ENCODE measurements around the gene ANKRD28. TPM values are rescaled to one million over a fixed set of nuclear protein-coding genes. Genes with fewer than 3 reads are reported as not detected.
"Not testable (repeated sequence)": the region's sequence is repeated elsewhere in the genome, so short reads cannot be mapped to it uniquely, and the experiment has no call there.

ANKRD28 gene
- total RNA-seq, 4 donors from 2014 or later, result 97.1 to 121 (median 105) TPM

DNA sequence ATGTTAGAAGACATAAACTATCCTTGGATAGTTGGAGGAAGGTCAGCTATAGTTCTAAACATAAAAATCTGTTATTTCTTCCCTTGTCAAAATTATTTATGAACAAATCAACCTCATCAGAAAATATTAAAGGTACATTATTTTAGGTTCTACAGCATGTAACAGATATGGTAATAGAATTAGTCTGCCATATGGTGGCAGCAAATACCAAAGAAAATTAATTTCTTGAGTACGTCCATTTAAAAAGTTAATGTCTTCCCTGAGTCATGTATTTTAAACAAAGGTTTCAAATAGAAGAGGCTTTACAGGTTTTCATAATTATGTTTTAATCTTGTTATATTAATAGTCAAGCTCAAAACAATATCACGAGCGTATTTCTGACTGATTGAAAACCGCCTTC lies 17.9 kb upstream of the ANKRD28 start:
- peaks cover 8 to 18% of the 10 kb centered on the region in 2 donors for H3K4me1 ChIP-seq
- H3K27me3 ChIP-seq, result no peaks in the 10 kb centered on the region
- intact Hi-C loops (cut with DNase I; ENCODE audit: low total_unique reads), result loop anchor here (1.0 to 5.0 kb wide), 4 partner anchors 77 to 432 kb away; no protein-coding TSS in a partner anchor
- DNase-seq (no peak), ATAC-seq (peak; percentile 74 to 85)
- H3K27ac ChIP-seq, result peak overlapping the region in 2 of 4 donors; percentile 37 to 42
- no peaks in the 10 kb centered on the region for H3K9me3 ChIP-seq
- in situ Hi-C loops (cut with MboI; ENCODE audit: low sequenced_read_pairs in 4 of 4), result loop anchor here in 3 of 4 donors (10.0 to 25.0 kb wide), 3 partner anchors 372 to 429 kb away; no protein-coding TSS in a partner anchor
- TF ChIP-seq, protein P1, sequence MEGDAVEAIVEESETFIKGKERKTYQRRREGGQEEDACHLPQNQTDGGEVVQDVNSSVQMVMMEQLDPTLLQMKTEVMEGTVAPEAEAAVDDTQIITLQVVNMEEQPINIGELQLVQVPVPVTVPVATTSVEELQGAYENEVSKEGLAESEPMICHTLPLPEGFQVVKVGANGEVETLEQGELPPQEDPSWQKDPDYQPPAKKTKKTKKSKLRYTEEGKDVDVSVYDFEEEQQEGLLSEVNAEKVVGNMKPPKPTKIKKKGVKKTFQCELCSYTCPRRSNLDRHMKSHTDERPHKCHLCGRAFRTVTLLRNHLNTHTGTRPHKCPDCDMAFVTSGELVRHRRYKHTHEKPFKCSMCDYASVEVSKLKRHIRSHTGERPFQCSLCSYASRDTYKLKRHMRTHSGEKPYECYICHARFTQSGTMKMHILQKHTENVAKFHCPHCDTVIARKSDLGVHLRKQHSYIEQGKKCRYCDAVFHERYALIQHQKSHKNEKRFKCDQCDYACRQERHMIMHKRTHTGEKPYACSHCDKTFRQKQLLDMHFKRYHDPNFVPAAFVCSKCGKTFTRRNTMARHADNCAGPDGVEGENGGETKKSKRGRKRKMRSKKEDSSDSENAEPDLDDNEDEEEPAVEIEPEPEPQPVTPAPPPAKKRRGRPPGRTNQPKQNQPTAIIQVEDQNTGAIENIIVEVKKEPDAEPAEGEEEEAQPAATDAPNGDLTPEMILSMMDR (IDR thresholded peaks at IDR 0.05 in 4 of 5, conservative IDR thresholded peaks at IDR 0.05 in 1 of 5), result peak in 3 of 5 experiments; percentile 43 to 78 (median 55)
- TF ChIP-seq POLR2A (IDR thresholded peaks at IDR 0.05), result no peak
- H3K36me3 ChIP-seq, result no peaks in the 10 kb centered on the region
- no peak overlapping the region for H3K4me3 ChIP-seq

DNA sequence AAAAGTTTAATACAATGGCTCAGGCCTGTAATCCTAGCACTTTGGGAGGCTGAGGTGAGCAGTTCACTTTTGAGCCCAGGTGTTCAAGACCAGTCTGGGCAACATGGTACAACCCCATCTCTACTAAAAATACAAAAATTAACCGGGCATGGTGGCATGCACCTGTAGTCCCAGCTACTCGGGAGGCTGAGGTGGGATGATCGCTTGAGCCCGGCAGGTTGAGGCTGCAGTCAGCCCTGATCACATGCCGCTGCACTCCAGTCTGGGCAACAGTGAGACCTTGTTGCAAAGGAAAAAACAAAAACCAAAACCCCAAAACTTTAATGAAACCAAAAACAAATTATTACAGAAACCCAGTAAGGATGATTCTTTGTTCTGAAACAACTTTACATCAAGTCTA lies 15.3 kb upstream of the ANKRD28 start:
- in situ Hi-C loops (cut with MboI; ENCODE audit: low sequenced_read_pairs in 4 of 4), result loop anchor here (5.0 to 25.0 kb wide), 5 partner anchors 181 to 432 kb away; no protein-coding TSS in a partner anchor
- ATAC-seq; DNase-seq; H3K27ac ChIP-seq; H3K4me3 ChIP-seq; H3K36me3 ChIP-seq; intact Hi-C loops (cut with DNase I; ENCODE audit: low total_unique reads); H3K9me3 ChIP-seq; H3K27me3 ChIP-seq: not testable (repeated sequence)
- H3K4me1 ChIP-seq, result peaks cover 15 to 18% of the 10 kb centered on the region in 2 donors

DNA sequence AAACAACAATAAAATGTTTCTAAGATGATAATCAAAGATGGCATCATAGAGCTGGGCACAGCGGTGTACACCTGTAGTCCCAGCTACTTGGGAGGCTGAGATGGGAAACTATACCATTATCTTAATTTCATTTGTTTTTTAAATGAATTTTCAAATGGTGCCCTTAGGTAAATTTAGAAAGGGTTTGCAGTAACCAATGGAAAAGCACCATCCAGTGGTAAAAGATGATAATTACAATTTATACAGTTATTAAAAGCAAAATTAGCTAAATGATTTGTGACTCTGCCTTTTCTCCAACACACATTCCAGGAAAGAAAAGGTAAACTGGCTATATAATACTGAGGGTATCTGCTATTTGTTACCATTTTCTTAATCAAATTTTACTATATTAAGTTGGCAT lies 14.4 kb upstream of the ANKRD28 start:
- H3K4me1 ChIP-seq, result peaks cover 15 to 18% of the 10 kb centered on the region in 2 donors
- no peaks in the 10 kb centered on the region for H3K9me3 ChIP-seq
- no peaks in the 10 kb centered on the region for H3K36me3 ChIP-seq
- TF ChIP-seq, protein P1 (IDR thresholded peaks at IDR 0.05 in 4 of 5, conservative IDR thresholded peaks at IDR 0.05 in 1 of 5), result peak; percentile 38 to 61 (median 53)
- no peak for TF ChIP-seq POLR2A (IDR thresholded peaks at IDR 0.05)
- in situ Hi-C loops (cut with MboI; ENCODE audit: low sequenced_read_pairs in 4 of 4) (loop anchor here (5.0 to 25.0 kb wide), 5 partner anchors 180 to 433 kb away; no protein-coding TSS in a partner anchor), intact Hi-C loops (cut with DNase I; ENCODE audit: low total_unique reads) (loop anchor here (1.0 kb wide), 1 partner anchor 182 kb away; no protein-coding TSS in a partner anchor)
- DNase-seq (no peak), ATAC-seq (no peak)
- no peak overlapping the region for H3K4me3 ChIP-seq
- H3K27me3 ChIP-seq, result no peaks in the 10 kb centered on the region
- H3K27ac ChIP-seq, result no peak overlapping the region

DNA sequence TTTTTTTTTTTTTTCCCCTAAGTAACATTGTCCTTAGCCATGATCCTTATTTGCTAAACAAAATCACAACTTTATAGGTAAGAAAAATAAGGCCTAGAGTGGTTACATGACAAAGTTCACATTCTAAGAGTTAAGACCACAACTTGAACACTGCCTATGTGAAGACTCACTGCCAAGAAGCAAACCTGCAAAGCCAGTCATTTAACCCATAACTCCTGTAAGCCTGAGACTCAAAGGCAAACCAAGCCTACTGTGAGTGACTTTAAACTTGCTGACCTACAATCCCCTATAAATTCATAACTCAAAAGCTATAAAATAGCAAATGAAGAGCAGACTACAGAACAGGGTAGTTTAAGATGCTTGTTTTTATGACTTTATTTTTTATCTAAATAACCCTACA lies 12.9 kb upstream of the ANKRD28 start:
- TF ChIP-seq, protein P1 (IDR thresholded peaks at IDR 0.05 in 4 of 5, conservative IDR thresholded peaks at IDR 0.05 in 1 of 5), result no peak
- no peak for TF ChIP-seq POLR2A (IDR thresholded peaks at IDR 0.05)
- H3K4me3 ChIP-seq, result no peak overlapping the region
- H3K4me1 ChIP-seq, result peaks cover 8 to 14% of the 10 kb centered on the region in 2 donors
- no peak for ATAC-seq
- no peaks in the 10 kb centered on the region for H3K27me3 ChIP-seq
- intact Hi-C loops (cut with DNase I; ENCODE audit: low total_unique reads) (no loop called here), in situ Hi-C loops (cut with MboI; ENCODE audit: low sequenced_read_pairs in 4 of 4) (loop anchor here (5.0 to 25.0 kb wide), 5 partner anchors 178 to 434 kb away; no protein-coding TSS in a partner anchor)
- DNase-seq, result no peak
- no peaks in the 10 kb centered on the region for H3K9me3 ChIP-seq
- H3K27ac ChIP-seq, result no peak overlapping the region
- H3K36me3 ChIP-seq, result no peaks in the 10 kb centered on the region

DNA sequence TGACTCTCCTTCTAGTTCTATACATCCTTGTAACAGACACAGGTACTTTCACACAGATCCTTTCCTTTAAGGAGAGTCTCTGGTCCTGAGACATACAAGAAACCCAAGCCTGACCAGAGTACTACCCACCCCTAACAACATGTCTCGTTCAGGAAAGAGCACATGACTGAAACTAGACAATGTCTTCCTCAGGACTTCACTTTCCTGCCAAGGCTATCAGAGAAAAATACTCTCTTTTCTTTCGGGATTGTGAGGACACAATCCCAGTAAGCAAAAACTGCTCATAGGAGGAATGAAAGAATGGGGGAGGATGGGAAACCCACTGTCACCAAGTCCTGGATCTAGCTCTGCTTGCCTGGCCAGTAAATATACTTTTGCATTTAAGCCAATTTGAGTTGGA lies 11.5 kb upstream of the ANKRD28 start:
- no peak for TF ChIP-seq POLR2A (IDR thresholded peaks at IDR 0.05)
- TF ChIP-seq, protein P1 (IDR thresholded peaks at IDR 0.05 in 4 of 5, conservative IDR thresholded peaks at IDR 0.05 in 1 of 5), result no peak
- intact Hi-C loops (cut with DNase I; ENCODE audit: low total_unique reads), result no loop called here
- DNase-seq (no peak), ATAC-seq (no peak)
- H3K27me3 ChIP-seq, result no peaks in the 10 kb centered on the region
- no peak overlapping the region for H3K4me3 ChIP-seq
- H3K9me3 ChIP-seq, result no peaks in the 10 kb centered on the region
- no peak overlapping the region for H3K27ac ChIP-seq
- H3K36me3 ChIP-seq, result no peaks in the 10 kb centered on the region
- in situ Hi-C loops (cut with MboI; ENCODE audit: low sequenced_read_pairs in 4 of 4), result loop anchor here in 2 of 4 donors (25.0 kb wide), 2 partner anchors 378 to 428 kb away; no protein-coding TSS in a partner anchor
- peaks cover 13 to 24% of the 10 kb centered on the region in 2 donors for H3K4me1 ChIP-seq

Measured in gastrocnemius medialis (tissue), 4 donors.